Epithelial cell of esophagus (primary cell): ENCODE results near the gene FAM204A.
A peak's percentile ranks its signal among the peaks of the same experiment; 100 is the strongest.

Experiments
- DNase-seq: peaks from one replicate; pipeline ENCODE4 v3.0.0; 2010; ENCODE audit warnings: low read depth
- H3K4me3 ChIP-seq: 2 replicates; pipeline ENCODE4 v1.5.1; 2011; ENCODE audit warnings: mild to moderate bottlenecking, low read length, control low read depth
- CTCF ChIP-seq: IDR thresholded peaks from 2 replicates; pipeline ENCODE4 v1.5.1; 2011; ENCODE audit warnings: low read depth, mild to moderate bottlenecking, low read length, control low read depth, inconsistent platforms; ENCODE audit not compliant: insufficient read depth; ENCODE audit errors: missing control alignments

FAM204A gene

GRCh38 chr10:118307220-118307619 is 34.9 kb downstream of the FAM204A start:
- no peak for DNase-seq
- TF ChIP-seq CTCF, result no peak
- H3K4me3 ChIP-seq, result no peak overlapping the region

- no peak overlapping the region for H3K4me3 ChIP-seq
- DNase-seq, result no peak
- TF ChIP-seq CTCF, result no peak
Measured at GRCh38 chr10:118305730-118306129, 36.4 kb downstream of the FAM204A start.

GRCh38 chr10:118304521-118304920 is 37.6 kb downstream of the FAM204A start:
- H3K4me3 ChIP-seq, result no peak overlapping the region
- peak; percentile 80 for DNase-seq
- TF ChIP-seq CTCF, result no peak

GRCh38 chr10:118301211-118301610 is 40.9 kb downstream of the FAM204A start:
- no peak for TF ChIP-seq CTCF
- DNase-seq, result no peak

GRCh38 chr10:118300320-118300719 is 41.8 kb downstream of the FAM204A start:
- TF ChIP-seq CTCF, result no peak
- no peak overlapping the region for H3K4me3 ChIP-seq
- peak; percentile 81 for DNase-seq

More at GRCh38 chr10:118301211-118301610, 40.9 kb downstream of the FAM204A start:
- no peak overlapping the region for H3K4me3 ChIP-seq

- no peak for TF ChIP-seq CTCF
- no peak overlapping the region for H3K4me3 ChIP-seq
- no peak for DNase-seq
Measured at GRCh38 chr10:118298787-118299186, 43.3 kb downstream of the FAM204A start.

GRCh38 chr10:118291122-118291521 is 51.0 kb downstream of the FAM204A start:
- DNase-seq, result no peak
- TF ChIP-seq CTCF, result no peak
- no peak overlapping the region for H3K4me3 ChIP-seq
